ENCODE data around the gene CEP290. TPM values are rescaled to one million over a fixed set of nuclear protein-coding genes. Genes with fewer than 3 reads are reported as not detected.

The CEP290 gene
- total and polyA plus RNA-seq, 2 donors (not counting 3 experiments of a cell fraction or from before 2014, with no cell fraction given), result 3.9 to 16.5 TPM

DNA sequence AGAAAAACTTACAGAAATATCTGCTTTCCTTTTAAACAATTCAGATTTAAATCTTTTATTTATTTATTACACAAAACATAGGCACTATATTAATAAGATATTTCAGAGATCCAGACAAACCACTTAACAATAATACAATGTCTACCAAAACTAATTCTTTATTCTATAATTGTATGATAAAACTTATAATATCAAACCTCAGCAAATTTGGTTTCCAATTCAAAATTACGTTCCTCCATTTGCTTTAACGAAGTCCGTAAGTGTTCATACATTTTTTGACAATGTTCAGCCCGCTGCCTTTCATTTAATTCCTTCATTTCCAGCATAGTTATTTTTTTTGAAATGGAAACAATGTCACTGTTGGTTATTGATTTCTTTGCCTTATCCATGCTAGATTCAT is 48.3 kb downstream of the CEP290 start:
- Histone ChIP-seq H4K20me1 (replicated peaks; ENCODE audit: control insufficient read depth, extremely low read depth, insufficient read depth, low read length) (no peaks in the 10 kb centered on the region), H3K79me2 (ENCODE audit: control insufficient read depth, insufficient read depth, low read length) (no peaks in the 10 kb centered on the region), H3K4me3 (replicated peaks in 1 of 3; ENCODE audit: insufficient read depth in 1 of 3, low read depth in 1 of 3, low read length in 3 of 3) (no peak overlapping the region), H3K4me2 (ENCODE audit: insufficient read depth, low read length) (no peak overlapping the region), H3K4me1 (ENCODE audit: control insufficient read depth, extremely low read depth, insufficient read depth, low read length) (no peaks in the 10 kb centered on the region), H3K9me3 (replicated peaks; ENCODE audit: control insufficient read depth, insufficient read depth, low read length) (no peaks in the 10 kb centered on the region), H3K9ac (replicated peaks; ENCODE audit: extremely low read depth, insufficient read depth, low read length) (no peak overlapping the region), H3K36me3 (ENCODE audit: control insufficient read depth in 2 of 2, extremely low read depth in 1 of 2, insufficient read depth in 2 of 2, low read length in 2 of 2) (peaks cover 3 to 4% of the 10 kb centered on the region in 2 experiments), H3K27ac (ENCODE audit: insufficient read depth, low read depth, low read length) (no peak overlapping the region), H2AFZ (ENCODE audit: low read depth, low read length) (no peak overlapping the region), H3K27me3 (ENCODE audit: control insufficient read depth in 2 of 2, insufficient read depth in 2 of 2, low read length in 2 of 2) (no peaks in the 10 kb centered on the region), H3K9me1 (replicated peaks; ENCODE audit: control insufficient read depth, extremely low read depth, insufficient read depth, low read length) (no peaks in the 10 kb centered on the region)
- ChIA-PET CTCF (no interaction called here), POLR2A (no interaction called here)
- dilution Hi-C loops (cut with MboI; ENCODE audit: extremely low pct_ligation_motif_present, low sequenced_read_pairs), result no loop called here
- no peak for DNase-seq (ENCODE audit: low read depth, low spot score)
- intact Hi-C loops (cut with micrococcal nuclease), result no loop called here
- BruUV-seq (replicated peaks), result no TSS peak
- TF ChIP-seq GATA2 (IDR thresholded peaks at IDR 0.05; ENCODE audit: insufficient read depth, insufficient read length, low read depth, low read length) (no peak), POLR2AphosphoS5 (IDR thresholded peaks at IDR 0.05; ENCODE audit: insufficient read depth, low read depth, low read length) (no peak), MYC (IDR thresholded peaks at IDR 0.05; ENCODE audit: low read depth, low read length) (no peak), CTCF (IDR thresholded peaks at IDR 0.05; ENCODE audit: extremely low read depth in 1 of 2, insufficient read depth in 1 of 2, low read depth in 1 of 2, low read length in 2 of 2) (no peak), JUN (IDR thresholded peaks at IDR 0.05; ENCODE audit: borderline replicate concordance, insufficient read depth, insufficient read length, low read depth) (no peak), POLR2A (IDR thresholded peaks at IDR 0.05; ENCODE audit: low read depth, low read length) (no peak), MAX (IDR thresholded peaks at IDR 0.05; ENCODE audit: insufficient read depth, insufficient read length) (no peak), FOS (IDR thresholded peaks at IDR 0.05; ENCODE audit: borderline replicate concordance, insufficient read depth, low read length) (no peak)
- FAIRE-seq, result no peak

Data from endothelial cell of umbilical vein (primary cell).